GM19468 (cell line): ENCODE measurements around the gene GARNL3.

Source experiments
- ATAC-seq: cut with Tn5 transposase; IDR thresholded peaks from one replicate; pipeline ENCODE4 v1.9.1; 2021; ENCODE audit warnings: mild to moderate bottlenecking, moderate library complexity, moderate number of reproducible peaks; ENCODE audit not compliant: unreplicated experiment; ENCODE audit errors: extremely low read depth

Gene GARNL3

DNA sequence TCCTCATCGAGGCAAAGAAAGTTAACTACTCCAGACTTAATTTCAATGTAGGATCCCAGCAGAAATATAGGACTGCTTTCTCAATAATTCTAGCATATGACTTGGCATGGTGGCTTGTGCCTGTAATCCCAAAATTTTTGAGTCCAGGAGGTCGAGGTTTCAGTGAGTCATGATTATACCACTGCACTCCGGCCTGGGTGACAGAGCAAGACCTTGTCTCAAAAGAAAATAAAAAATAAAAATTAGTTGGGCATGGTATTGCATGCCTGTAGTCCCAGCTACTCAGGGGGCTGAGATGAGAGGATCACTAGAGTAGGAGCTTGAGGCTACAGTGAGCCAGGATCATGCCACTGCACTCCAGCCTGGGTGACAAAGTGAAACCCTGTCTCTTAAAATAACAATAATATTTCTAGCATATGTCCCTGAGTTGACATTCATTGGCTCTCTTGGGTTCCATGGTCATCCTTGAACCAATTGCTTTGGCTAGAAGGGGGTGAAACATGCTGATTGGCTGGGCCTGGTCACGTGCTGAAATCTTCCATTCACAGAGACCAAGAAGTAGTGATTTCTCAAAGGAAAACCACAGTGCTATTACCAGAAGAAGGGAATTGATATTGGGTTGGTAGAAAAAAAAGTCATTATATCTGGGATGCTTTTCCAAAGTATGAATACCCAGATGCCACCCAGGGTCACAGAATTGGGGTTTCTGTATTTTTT lies 31.6 kb upstream of the GARNL3 start:
- no peak for ATAC-seq

DNA sequence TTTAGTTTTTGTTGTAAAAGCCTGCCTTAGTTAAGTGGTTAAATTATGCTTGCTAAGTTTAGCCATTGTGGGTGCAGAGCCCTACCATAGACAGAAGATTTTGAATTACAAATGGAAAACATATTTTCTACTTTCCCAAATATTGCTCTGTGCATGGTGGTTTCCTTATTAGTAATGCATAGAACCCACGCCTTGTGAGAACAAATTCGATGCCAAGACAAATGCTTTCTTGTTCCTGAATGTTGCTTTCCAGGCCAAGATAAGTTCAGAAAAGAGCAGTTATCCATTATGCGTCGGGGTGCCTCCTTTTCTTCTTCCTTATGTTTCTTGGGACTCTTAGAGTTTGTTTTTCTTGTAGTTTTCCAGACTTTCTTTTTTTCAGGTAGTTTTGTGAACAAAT lies 31.0 kb upstream of the GARNL3 start:
- no peak for ATAC-seq

DNA sequence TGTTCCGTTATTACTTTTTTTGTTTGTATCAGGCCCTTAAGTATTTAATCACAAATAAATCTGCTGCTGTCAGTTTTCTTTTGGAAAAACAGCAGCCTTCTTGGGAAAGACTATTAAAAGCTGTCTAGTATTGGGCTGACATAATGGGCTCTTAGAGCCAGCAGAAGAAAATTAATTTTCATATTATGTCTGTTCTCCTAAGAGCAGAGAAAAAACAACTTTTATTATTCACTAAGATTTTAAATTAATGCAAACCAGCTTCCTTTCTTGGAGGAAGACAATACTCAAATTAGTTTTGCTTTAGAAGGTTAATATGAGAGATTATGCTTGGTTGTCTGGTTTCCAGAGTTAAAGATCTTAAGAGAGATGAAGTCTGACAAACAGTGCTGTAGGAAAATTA lies 30.6 kb upstream of the GARNL3 start:
- no peak for ATAC-seq

DNA sequence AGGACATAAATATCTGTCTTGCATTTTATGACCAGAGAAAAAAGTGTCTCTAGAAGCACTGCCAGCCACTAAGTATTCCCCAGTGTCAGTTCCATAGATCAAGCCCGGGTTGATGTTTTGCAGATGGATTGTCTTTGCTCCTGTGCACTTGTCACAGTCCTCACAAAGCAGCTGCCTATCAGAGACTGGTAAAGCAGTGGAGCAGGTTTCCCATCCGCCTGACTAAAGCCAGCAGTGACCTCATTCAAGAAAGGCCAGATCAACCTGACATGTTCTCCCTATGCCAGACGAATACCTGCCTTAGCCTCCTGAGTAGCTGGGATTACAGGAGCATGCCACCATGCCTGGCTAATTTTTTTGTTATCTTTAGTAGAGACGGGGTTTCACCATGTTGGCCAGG lies 26.8 kb upstream of the GARNL3 start:
- no peak for ATAC-seq

DNA sequence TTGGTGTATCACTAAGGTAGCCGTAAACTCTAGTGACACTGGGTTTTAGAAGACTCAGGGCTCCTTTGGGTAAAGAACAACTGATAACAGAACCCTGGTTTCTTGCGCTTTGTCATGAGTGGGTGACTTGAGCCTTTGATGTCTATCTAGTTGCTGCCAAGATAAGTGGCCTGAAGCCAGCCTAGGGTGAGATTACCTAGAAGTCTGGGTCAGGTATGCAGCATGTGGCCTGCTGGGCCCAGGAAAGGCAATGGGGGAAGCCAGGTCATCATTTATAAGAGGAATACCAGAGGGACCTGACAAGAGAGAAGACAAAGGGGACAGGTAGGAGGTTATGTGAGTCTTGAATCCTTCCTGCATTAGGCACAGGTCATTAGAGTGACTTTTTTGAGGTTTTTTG lies 23.2 kb upstream of the GARNL3 start:
- ATAC-seq = no peak

DNA sequence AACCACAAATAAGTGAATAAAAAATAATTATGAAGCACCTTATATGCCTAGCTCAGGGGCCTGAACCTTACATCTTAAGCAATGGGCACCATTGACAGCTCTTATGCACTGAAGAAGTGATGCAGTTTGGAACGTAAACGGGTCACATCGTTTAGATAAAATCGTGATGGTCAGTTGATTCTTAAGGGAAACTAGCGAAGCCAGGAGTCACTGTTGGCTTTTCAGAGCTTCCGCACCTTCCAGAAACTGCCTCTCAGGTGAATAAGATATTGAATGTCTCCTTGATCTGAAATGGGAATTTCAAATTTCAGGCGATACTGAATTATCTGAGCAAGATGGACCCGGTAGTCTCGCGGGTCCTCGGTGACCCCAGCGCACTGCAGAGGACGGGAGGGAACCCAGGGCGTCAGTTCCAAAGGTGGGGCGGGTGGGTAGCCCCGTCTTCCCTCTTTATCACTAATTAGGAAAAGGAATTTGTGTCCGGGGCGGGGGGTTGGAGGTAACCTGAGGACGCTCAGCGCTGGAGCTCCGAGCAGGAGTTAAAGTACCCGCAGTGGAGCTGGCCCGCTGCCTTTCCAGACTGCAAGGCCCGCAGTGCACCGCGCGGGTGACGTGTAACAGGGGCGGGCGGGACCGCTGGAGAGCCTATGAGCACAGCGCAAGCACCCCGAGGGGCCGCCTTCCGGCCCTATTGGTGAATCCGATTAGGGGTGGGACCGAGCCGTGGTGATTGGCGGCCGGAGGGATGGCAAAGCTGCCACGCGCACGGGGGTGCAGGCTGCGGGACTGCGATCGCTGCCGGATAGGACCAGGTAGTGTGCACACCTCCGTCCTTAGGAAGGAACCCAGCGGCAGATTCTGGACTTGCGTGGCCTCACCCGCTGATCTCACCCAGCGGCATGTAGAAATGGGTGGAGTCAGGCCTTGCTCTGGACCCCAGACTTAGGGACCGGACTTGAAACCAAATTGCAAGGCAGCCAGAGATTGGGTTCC lies 19.7 kb upstream of the GARNL3 start:
- peak; percentile 93 for ATAC-seq

DNA sequence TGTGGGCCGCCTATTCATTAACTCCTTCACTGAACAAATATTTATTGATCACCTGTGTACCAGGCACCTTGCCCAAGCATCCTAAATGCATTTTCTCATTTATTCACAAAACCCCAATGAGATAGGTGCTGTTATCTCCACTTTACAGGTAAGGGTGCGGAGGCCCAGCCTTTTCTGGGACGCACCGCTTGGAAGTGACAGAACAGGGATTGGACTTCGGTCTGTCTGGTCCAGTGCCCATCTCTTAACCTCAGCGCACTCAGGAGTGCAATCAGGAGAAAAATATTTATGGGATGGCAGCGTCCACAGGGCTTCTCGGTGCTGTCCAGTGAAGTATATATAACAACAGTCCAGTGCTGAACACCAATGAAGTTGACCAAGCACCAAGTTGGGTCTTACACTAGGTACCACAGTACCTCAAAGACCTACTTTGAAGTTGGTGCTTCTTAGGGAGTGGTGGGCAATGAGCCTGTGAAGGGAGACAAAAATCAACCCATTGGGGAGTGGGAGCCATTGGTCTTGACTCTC lies 18.9 kb upstream of the GARNL3 start:
- ATAC-seq = no peak

DNA sequence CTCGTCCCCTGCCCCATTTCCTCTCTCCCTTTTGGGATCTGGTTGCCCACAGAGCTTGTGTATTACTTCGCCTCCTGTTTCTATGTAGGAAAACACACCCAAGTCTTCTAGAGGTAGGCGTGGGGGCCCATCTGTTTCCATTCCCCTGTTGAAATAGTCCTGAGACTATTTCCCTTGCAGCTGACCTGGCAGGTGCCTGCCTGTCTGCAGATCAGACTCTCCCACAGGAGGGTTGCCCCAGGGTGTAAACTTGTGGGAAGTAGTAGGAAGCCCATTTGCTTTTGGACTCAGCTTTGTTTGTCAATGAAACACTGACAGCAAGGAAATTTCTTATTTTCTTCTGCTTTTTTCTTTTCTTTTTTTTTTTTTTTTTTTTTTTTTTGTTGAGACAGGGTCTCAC lies 16.3 kb upstream of the GARNL3 start:
- ATAC-seq = no peak

DNA sequence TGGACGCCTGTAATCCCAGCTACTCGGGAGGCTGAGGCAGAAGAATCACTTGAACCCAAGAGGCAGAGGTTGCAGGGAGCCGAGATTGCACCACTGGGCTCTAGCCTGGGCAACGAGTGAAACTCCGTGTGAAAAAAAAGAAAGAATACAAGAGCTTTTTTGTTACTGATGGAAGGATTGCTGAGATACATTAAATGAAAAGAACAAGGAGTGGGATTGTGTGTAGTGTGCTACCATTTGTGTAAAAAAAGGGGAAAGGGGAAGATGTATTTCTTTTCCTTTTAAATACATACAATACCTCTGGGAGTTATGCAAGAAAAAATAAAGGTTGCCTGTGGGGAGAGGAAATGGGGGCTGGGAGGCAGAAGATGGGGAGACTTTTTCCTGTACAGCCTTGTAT lies 14.7 kb upstream of the GARNL3 start:
- ATAC-seq = no peak

DNA sequence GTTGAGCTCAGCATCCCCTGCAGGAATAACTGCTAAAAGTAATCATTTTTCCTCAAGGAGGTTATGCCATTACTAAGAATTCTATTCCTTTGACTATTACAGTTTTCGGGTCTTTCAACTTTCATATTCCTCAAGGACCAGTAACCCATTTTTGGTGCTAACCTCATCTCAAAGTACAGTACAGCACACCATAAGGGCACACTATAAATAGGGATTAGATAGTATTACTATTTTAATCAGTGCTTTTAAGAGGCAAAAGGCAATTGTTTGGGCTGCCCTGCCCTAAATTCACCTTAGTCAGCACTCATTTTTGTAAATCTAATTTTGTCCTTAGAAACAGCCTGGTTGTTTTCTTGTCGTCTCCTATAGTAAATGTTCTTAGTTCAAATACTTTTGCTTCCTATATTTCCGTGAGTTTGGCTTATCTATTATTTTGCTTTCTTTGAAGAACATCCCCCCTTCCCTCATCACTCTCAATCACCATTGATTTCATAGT lies 13.6 kb upstream of the GARNL3 start:
- no peak for ATAC-seq

DNA sequence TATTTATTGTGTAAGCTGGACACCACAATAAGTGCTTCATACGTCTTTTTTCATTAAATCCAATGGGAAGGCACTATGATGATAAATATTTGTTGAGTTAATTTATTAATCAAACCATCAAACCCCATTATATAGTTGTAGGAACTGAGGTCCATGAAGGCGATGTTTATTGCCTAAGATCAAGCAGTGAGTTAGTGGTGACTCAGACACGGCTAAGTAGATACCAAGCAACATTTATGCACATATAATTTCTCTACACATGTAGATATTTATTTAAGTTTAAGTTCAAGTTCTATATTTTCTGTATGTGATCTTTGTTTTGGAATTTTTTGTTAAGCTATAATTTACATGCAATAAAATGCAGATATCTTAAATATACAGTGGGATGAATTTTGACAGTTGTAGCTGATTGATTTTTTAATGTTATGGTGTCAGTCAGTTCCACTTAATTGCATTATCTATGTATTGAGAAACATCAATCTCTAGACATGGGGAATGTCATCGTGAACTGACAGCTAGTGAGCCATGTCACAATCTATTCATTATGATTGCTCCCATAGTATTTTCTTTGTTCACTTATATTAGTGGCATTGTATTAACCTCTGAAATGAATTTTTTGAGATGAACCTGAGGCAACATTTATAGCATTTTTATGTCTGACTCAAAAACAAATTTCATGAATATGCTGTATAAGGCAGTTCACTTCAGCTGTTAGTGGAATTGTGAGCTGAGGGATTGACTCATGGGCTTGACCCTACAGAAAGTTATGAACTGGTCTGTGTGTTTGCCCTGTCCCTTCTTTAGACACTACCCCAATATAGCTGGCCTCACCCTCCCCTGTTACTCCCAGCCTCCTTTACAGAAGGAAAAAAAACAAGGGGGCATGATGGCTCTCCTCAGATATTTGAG lies 11.9 kb upstream of the GARNL3 start:
- no peak for ATAC-seq

DNA sequence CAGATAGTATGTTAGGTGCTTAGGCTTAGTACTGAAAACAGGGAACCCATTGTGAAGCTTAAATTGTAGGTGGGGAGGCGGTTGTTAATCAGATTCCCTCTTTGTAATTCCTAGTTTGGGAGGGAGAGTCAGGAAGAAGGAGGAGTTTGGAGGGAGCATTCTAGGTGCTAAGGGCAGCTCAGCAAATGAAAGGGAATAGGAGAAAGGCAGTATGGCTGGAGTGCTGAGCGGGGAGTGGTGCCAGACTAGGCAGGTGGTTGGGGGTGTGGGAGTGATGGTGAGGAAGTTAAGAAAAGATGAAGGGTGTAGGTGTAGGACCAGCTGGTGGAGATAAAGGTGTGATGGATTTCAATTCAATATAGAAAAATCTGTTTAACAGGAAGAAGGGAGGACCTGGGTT lies 11.1 kb upstream of the GARNL3 start:
- no peak for ATAC-seq

DNA sequence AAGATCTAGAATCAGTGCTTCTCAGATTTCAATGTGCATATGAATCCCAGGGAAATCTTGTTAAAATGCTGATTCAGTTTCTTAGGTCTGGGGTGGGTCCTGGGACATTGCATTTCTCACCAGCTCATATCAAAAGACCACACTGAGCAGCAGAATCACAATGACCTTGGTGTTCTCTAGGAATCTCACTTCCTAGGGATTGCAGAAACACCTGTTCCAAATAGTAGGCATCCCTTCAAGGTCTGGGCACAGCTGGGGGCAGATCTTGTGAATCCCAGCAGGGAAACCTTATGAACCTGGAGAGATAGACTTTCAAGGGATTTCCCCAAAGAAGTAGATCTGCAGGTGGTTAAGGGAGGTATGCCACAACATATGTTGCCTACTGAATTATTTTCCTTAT lies 8.9 kb upstream of the GARNL3 start:
- ATAC-seq = no peak

DNA sequence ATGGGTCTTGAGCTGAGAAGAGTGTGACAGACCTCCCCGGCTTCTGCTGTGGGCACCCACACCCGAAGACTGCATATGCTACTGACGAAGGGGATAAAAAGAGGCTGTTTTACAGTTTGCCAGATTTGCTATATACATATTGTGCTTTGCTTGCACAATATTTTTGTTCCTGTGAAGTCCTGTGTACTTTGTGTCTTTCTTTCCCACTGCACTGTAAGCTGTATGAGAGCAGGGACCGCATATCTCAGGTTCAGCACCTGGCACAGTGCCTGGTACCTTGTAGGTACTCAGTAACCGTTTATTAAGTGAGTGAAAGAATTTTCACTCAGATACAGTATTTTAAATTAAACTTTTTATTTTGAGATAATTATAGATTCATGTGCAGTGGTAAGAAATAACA lies 8.2 kb upstream of the GARNL3 start:
- ATAC-seq = no peak

DNA sequence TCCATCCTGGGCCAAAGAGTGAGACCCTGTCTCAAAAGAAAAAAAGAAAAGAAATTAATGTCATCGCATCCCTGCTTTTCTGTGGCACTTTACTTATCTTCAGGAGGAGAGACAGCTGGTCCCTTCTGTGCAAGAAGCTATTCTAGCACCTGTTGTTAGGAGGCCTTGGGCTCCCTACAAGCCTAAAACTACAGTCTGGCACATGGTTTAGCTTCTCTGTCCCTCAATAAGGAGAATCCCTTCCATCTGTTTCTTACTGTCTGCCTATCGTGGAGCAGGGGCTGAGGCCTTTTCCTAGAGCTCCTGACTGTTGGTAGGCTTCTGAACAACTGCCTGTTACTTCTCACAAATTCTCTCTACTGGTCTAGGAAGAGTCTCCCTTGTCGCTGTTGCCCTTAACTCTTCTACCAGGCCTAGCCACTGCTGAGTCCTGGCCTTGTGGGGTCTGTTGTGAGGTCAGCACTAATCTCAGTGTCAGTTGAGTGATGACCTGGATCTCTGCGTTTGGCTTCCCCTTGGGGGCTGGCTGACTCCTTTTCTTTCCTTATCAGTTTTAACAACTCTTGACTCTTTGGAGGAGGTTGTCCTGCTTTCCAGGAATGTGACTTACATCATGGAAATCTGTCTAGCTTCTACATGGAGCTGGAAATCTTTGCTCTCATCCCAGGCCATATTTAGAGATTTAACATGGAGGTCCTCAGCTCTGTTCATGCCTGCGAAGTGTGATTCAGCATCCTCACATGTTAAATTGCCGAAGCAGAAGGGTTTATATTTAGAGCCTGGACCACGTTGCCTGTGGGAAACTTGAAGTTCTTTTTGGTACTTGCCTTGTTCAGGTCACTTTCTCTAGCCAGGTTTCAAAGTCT lies 5.7 kb upstream of the GARNL3 start:
- no peak for ATAC-seq

DNA sequence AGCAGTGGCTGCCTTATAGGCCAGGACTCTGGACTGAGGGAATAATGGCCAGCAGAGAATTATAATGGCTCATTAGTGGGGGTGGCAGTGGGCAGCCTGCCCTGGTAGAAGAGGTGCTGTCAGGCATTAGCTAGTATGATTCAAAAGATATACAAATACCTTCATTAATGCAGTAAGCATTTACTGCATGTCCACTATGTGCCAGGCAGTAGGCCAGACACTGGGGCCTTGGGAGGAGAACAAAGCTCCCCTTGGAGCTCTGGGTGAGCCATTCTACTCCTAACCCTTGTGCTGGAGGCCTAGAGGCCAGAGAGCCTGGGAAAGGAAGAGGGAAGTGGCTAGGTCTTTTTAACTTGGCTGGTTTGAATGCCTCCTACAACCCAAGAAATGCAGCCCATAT lies 2.0 kb upstream of the GARNL3 start:
- ATAC-seq = no peak

DNA sequence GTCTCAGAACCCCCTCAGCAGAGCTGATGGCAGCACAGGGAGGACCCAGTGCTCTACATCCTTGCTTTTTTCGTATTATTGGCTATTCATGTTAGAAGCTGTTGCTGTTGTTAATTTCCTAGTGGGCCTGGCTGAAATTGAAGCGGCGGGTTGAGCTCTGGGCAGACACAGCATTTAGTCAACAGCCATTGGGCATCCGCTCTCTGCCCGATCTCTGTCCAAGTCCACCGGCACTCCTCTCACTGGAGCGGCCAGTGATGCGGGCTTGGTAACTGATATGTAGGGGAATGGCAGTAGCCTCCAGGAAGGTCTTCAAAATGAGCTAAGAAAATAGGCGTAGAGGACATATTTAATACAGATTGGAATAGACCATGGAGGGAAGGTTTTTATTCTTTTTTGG lies 1.3 kb upstream of the GARNL3 start:
- ATAC-seq = no peak

DNA sequence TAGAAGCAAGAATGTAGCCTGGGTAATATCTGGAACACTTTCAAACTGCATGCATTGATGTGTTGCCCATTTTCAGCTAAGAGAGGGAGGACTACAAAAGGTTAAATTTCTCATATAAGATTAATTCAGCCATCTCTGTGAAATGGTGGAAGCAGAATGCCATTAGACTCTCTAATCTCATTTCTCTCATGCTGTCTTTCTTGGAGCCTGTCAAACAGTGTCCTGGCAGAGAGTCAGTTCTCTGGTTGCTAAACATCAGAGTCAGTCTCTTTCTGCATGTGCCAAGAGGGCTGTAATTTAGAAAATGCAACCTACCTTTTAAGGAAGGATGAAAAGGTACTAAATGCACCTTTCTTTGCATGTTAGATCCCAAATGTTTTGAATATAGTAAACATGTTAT lies 910 bp upstream of the GARNL3 start:
- ATAC-seq = no peak
